Activated naive CD4-positive, alpha-beta T cell (primary cell): ENCODE data around the gene DTYMK.

ENCODE experiments used
- DNase-seq, 4 experiments: peaks; one replicate each; lab custom pipeline; 2025; lab: John Stamatoyannopoulos, UW

Gene DTYMK

GRCh38 chr2:241649404-241649803 lies 37.2 kb downstream of the DTYMK start:
- no peak for DNase-seq

DNA sequence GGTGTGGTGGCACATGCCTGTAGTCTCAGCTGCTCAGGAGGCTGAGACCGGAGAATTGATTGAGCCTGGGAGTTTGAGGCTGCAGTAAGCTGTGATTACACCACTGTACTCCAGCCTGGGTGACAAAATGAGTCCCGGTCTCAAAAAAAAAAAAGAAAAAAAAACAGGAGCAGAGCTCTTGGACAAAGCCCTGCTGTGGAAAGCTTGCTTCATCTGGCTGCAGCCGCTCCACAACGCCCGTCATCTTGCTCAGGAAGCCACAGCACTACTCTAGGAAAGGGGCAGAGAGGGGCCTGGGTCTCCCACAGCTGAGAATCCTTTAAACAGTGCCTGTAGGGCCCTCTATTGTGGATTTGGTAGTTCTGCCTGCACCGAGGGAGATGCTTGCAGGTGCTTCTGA lies 38.2 kb downstream of the DTYMK start:
- DNase-seq: no peak

DNA sequence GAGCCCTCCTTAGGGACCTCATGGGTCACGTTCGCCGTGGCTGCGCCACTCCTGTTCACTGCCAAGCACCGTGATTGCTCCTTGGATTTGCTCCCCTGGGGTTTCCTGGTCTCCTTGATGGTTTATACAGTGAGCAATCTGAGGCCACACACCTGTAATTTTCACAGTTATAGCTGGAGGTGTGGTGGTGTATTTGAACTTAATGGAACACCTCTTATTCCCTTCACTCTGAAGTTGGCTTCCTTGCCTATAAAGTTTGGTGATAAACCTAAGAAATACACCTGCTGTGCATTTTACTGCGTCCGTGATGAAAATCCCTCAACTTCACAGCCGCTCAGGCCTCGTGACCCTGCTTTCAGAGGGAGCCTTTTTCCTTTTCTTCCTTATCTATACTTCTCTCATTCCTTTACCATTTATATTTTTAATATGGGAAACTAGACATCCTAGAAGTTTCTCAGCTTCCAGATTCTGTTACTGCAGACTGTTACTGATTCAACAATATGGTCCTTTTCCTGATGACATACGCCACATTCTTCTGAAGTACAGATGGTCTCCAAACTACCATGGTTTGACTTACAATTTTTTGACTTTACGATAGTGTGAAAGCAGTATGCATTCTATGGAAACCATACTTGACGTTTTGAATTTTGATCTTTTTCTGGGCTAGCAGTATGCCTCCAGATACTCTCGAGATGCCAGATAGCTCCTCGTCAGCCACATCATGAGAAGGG lies 40.5 kb downstream of the DTYMK start:
- no peak for DNase-seq

GRCh38 chr2:241645056-241645914 lies 41.3 kb downstream of the DTYMK start:
- no peak for DNase-seq

DNA sequence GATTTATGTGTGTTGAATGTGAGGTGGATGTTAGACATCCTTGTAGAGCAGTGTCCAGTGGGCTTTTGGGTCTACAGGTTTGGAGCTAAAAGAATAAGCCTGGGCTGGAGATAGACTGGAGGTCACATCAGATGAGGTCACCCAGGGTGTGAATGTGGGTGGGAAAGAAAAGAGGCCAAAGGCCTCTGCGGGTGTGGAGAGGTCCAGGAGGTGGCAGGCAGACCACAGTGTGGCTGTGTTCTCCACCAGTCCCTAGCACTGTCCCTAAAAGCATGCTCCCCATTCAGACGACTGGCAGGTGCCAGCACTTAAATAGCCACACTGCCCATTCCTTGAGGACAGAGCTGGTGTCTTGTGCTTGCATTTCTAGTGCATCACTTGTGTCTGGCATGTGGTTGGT lies 45.0 kb downstream of the DTYMK start:
- DNase-seq: no peak

DNA sequence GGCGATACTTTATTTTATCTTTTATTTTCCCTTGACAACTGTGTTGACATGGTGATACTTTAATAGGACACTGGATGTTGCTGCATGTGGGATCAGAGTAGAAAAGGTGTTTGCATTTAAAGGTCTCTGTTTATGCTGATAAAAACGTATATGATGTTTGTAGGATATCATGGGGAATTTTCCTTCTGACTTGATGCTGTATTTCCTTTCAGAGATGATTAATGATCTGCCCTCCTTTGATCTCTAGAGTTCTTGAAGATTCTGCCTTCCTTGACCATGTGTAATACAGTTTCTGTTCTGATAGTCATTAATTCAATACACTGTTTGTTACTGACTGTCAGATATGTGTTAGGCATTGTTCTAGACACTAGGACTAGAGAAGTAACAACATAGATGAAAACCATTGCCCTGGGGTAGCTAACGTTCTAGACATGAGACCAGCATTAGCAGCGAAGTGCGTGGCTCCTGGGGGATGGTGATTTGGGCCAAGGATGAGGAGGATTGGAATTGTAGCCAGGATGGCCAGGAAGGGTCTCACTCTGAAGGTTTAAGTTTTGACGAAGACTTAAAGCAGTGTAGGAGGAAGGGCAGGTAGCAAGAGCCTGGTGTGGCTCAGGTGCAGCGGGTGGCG lies 46.3 kb downstream of the DTYMK start:
- DNase-seq: no peak

DNA sequence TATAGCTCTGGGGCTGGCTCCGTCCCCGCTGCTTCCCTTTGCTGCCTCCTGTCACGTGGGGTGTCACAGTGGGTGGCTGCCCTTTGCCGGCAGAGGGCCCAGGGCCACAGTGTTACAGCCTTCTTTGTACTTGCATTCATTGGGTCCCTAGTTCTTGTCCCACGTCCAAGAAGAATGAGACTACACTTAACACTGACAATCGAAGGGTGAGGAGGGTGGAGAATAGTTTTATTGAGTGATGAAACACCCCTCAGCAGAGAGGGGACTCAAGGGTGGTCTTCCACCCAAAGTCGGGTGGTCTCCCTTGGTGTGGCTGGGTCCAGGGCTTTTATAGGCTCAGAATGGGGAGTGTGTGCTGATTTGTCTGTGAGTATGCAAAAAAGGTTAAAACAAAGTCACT lies 47.2 kb downstream of the DTYMK start:
- DNase-seq: no peak

DNA sequence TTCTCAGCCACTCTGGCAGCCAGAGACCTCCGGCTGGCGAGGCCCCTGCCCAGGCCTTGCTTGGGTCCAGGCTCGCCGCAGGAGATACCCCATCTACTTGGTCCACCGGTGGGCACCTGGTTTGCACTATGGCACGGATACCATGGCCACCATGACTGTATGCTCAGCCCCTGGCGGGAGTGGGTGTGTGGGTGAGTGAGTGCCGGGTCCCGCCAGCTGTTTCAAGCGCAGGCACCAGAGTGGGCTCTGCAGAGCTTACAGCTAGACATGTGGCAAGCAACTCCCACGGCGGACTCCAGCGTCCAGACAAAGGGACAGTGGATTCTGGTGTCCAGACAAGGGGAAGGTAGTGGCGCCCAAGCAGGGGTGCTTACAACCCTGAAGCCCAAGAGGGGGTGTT lies 47.7 kb downstream of the DTYMK start:
- DNase-seq: no peak

- no peak for DNase-seq
These were observed 48.6 kb downstream of the DTYMK start for GRCh38 chr2:241637795-241638660.

DNA sequence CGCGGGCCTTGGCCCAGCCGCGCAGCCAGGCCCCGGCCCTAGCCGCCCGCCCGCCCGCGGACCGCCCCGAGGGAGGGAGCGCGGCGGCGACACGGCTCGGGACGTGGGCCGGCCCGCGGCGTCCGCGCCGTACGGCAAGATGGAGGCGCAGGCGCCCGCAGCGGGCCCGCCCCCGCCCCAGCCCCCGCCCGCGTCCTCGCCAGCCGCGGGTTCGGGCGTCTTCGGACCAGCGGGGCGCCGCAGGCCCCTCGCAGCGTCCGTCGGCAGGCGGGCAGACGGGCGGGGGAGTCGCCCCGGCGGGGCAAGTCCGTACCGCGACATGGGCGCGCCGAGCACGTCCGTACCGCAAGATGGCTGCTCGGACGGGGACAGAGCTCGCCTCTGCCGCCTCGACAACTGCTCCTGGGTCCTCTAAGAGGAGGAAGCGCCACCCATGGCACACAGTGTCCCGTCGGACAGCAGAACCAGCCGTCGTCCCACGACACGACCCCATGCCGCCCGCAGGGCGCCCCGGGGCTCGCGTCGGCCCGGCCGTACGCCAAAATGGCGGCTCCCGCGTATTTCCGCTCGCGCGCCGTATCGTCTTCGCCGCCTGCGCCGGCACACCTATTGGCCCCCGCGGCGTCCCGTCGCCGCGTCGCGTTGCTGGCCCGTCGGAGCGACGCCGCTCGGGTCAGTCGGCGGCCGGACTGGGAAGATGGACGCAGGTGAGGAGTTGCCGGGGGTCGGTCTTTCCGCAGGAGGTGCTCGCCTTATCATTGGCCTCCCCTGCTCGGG lies 49.4 kb downstream of the DTYMK start, which contains the start of the genes ATG4B and THAP4:
Gene ATG4B, plus strand, starts transcription at position 676 of the 777 bp plus-strand sequence. Its CDS starts 22 bp downstream, at position 698.
Gene THAP4, minus strand, starts transcription at position 141 of the 777 bp plus-strand sequence. CDS start 141 bp downstream, outside the sequence.
- peak; percentile 49 to 74 (median 67) for DNase-seq

DNA sequence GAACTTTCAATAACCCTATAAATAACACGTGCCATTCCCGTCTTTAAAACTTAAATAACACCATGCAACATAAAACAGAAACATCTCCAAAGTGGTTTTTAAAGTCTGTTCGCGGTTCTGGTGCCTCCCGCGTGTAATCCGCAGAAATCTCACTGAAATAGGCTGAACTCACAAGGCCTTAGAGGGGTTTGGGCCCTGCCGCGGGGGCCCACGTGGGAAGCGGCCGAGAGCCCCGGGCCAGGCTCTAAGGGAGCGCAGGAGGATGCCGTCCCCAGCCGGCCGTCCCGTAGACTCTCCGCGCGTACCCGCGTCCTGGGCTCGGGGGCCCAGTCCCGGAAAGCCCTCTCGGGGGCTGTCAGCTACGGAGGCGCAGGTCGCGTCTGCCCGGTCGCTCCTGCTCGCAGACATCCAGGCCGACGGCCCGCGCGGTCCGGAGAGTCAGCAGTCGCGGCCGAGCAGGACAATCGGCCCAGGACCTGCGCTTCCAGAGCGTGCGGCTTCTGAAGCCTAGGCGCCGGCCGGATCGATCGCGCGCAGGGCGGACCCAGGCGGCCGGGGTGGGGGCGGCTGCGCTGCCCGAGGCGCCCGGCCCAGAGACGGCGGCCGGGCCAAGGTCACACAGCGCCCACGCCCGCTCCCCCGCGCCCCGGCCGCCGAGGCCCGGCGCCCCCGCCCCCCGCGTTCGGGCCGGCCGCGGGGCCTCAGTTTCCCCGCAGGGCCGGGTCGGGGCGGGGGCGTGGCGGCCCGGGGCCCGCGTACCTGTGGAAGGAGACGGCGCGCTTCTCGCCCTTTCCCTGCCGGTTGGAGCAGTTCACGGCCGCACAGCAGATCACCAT lies 50.2 kb downstream of the DTYMK start:
- no peak for DNase-seq

GRCh38 chr2:241635756-241636155 lies 50.9 kb downstream of the DTYMK start:
- DNase-seq: no peak

- no peak for DNase-seq
These were observed 53.1 kb downstream of the DTYMK start for GRCh38 chr2:241633561-241633960.

- DNase-seq: no peak
These were observed 53.9 kb downstream of the DTYMK start for GRCh38 chr2:241632478-241633325.

DNA sequence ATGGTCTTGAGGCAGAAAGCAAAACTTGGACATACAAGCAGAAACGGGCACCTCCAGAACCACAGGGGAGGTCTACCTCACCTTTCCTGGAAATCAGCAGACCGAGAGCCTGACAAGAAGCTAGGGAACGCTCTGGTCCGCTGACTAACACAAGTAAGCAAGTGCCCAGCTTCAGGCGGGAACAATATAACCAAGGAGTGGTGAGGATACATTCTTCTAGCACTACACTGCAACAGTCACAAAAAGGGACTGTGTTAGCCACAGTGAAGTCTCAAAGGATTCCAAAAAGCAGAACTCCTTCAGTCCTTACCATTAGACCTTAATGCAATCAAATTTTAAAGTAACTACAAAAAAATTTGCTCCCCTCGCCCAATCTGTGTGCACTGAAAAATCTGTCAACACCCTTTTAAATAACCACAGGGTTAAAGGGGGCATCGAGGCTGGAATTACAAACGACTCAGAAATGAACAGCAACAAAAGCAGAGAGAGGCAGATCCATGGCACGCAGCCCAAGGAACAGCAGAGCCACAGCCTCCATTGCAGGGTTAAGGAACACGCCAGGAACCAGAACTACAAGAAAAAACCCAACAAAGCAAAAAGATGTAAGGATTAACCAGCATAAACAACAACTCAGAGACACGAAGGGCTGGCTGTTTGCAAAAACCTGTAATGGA lies 56.7 kb downstream of the DTYMK start:
- no peak for DNase-seq

DNA sequence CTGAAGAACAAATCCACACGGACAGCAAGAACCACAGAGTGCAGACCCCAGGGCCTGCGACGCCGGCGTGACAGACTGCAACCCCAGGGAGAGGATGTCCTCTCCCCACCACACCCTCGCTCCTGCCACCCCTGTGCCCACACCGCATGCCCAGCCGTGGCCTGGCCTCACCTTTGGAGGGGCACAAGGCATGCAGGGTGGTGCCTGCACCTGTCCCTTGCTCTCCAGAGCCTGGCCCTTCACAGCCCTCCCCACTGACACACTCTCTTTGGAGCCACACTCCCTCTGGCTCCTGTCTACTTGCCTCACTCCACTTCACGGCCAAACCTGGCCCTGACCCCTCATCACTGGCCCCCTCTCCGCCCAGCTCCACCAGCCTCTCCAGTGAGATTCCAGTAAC lies 58.9 kb downstream of the DTYMK start:
- no peak for DNase-seq
